Stimulated activated naive CD4-positive, alpha-beta T cell (primary cell): ENCODE results near the gene LIPE.

Source experiments
- DNase-seq, 6 experiments: peaks; one replicate each; lab custom pipeline; 2025; lab: John Stamatoyannopoulos, UW

The LIPE gene

GRCh38 chr19:42352301-42353259, 74.6 kb downstream of the LIPE start:
- no peak for DNase-seq
